GM12865 (cell line): ENCODE measurements around the gene CD72.

Experiments used
- DNase-seq: peaks from one replicate; pipeline ENCODE4 v3.0.0; 2010; ENCODE audit warnings: low read depth
- H3K4me3 ChIP-seq: 2 replicates; pipeline ENCODE4 v1.5.1; 2011; ENCODE audit warnings: mild to moderate bottlenecking, low read depth, low read length, control low read depth
- CTCF ChIP-seq: IDR thresholded peaks from 2 replicates; pipeline ENCODE4 v1.5.1; 2011; ENCODE audit warnings: low read length, control low read depth, low read depth, inconsistent platforms; ENCODE audit not compliant: insufficient read depth; ENCODE audit errors: missing control alignments

The CD72 gene

DNA sequence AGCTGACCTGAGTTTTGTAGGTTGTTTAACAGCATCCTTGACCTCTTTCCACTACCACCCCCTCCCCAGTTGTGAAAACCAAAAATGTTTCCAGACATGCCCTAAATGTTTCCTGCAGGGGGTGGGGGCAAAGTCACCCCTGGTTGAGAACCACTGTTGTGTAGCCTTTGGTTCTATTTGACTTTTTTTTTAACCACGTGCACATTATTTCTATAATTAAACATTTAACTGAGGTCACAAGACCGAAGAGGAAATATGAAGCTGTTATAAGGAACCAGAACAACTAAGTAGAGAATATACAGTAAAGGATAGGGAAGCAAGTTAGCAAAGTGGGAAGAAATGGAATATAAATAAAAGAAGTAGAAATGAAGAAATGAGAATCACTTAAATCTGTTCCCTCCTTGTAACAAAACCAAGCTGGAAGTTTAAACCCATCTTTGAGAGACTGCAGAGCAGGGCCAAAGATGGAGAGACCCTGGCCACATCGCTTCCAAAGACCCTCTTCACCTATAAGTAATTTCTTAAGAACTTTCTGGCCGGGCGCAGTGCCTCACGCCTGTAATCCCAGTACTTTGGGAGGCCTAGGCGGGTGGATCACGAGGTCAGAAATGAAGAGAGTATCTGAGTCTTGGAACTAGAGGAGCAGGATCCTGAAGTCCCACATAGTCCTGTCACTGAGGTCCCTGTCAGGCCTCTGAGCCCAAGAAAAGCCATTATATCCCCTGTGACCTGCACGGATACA lies 18.1 kb upstream of the CD72 start:
- no peak for DNase-seq
- no peak for TF ChIP-seq CTCF
- H3K4me3 ChIP-seq = no peak overlapping the region

GRCh38 chr9:35635730-35636129 lies 17.5 kb upstream of the CD72 start:
- no peak for TF ChIP-seq CTCF
- no peak overlapping the region for H3K4me3 ChIP-seq
- DNase-seq = no peak

GRCh38 chr9:35629597-35629996 lies 11.4 kb upstream of the CD72 start:
- TF ChIP-seq CTCF = no peak
- DNase-seq = no peak
- H3K4me3 ChIP-seq = no peak overlapping the region

DNA sequence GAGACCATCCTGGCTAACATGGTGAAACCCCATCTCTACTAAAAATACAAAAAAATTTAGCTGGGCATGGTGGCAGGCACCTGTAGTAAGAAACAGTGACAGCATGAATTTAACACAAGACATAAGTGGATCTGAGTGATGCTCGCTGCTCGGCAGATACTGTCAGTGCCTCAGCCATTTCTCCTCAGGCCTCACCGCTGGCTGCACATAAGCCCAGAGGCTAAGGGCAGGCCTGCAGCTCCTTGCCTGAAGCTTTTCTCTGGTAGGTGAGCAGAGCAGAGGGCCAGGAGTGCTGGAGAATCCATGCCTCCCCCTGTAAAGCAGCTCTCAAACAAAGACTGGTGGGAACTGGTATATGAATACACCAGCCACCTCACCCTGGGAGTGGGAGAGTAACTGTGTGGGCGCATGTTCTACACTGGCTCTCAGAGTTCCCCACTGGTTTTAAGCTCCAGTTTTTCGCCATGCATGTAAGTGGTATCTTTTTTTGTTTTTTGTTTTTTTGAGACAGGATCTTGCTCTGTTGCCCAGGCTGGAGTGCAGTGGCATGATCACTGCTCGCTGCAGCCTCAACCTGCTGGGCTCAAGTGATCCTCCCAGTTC lies 10.3 kb upstream of the CD72 start:
- no peak for TF ChIP-seq CTCF
- no peak overlapping the region for H3K4me3 ChIP-seq
- DNase-seq = no peak

GRCh38 chr9:35627575-35627974 lies 9.4 kb upstream of the CD72 start:
- TF ChIP-seq CTCF = no peak
- H3K4me3 ChIP-seq = no peak overlapping the region
- DNase-seq = no peak

- peak; percentile 64 for DNase-seq
Measured at GRCh38 chr9:35619800-35620158, 1.6 kb upstream of the CD72 start.

More at GRCh38 chr9:35619800-35620158, 1.6 kb upstream of the CD72 start:
- no peak overlapping the region for H3K4me3 ChIP-seq
- no peak for TF ChIP-seq CTCF
